ENCODE results near the gene DBI.

The DBI gene

GRCh38 chr2:119421304-119421703, 54.5 kb downstream of the DBI start:
- in situ Hi-C loops (cut with MboI; ENCODE audit: low pct_unique_long_range_greater_than_20kb, low sequenced_read_pairs, unreplicated experiment), result loop anchor here (25.0 kb wide), 1 partner anchor 241 kb away; no protein-coding TSS in a partner anchor
- no peak for TF ChIP-seq CTCF (IDR thresholded peaks at IDR 0.05; ENCODE audit: extremely low read depth, insufficient read depth, missing control alignments)

GRCh38 chr2:119421741-119422140, 55.0 kb downstream of the DBI start:
- in situ Hi-C loops (cut with MboI; ENCODE audit: low pct_unique_long_range_greater_than_20kb, low sequenced_read_pairs, unreplicated experiment), result loop anchor here (25.0 kb wide), 1 partner anchor 241 kb away; no protein-coding TSS in a partner anchor
- no peak for TF ChIP-seq CTCF (IDR thresholded peaks at IDR 0.05; ENCODE audit: extremely low read depth, insufficient read depth, missing control alignments)
- no peak for DNase-seq (ENCODE audit: low spot score)

More at GRCh38 chr2:119421304-119421703, 54.5 kb downstream of the DBI start:
- no peak for DNase-seq (ENCODE audit: low spot score)

All from GM13977 (cell line).